Mesothelial cell of epicardium (in vitro differentiated cells): ENCODE data around the gene PLCL2. TPM values are rescaled to one million over a fixed set of nuclear protein-coding genes. Genes with fewer than 3 reads are reported as not detected.

Source experiments
- DNase-seq, 2 experiments: peaks; one replicate each; pipeline ENCODE4 v3.0.0; 2021; ENCODE audit warnings: low spot score in 2 of 2; ENCODE audit not compliant: unreplicated experiment in 2 of 2
- H3K27ac Mint-ChIP-seq: 2 replicates; pipeline ENCODE4 v1.8.0; 2021; ENCODE audit warnings: mixed read lengths
- H3K27me3 Mint-ChIP-seq: 2 replicates; pipeline ENCODE4 v1.8.0; 2021; ENCODE audit warnings: low read depth, mixed read lengths
- H3K36me3 Mint-ChIP-seq: 2 replicates; pipeline ENCODE4 v1.8.0; 2021; ENCODE audit warnings: mixed read lengths
- H3K4me1 Mint-ChIP-seq: 2 replicates; pipeline ENCODE4 v1.8.0; 2021; ENCODE audit warnings: mixed read lengths
- H3K4me3 Mint-ChIP-seq: 2 replicates; pipeline ENCODE4 v1.8.0; 2021; ENCODE audit warnings: mild to moderate bottlenecking, moderate library complexity, mixed read lengths
- H3K9me3 Mint-ChIP-seq: 2 replicates; pipeline ENCODE4 v1.8.0; 2021; ENCODE audit warnings: mixed read lengths
- total RNA-seq: library from RNA; stranded (reverse); gene quantifications from 3 replicates; pipeline ENCODE4 v1.2.1, GENCODE V29; 2021
- TF ChIP-seq, protein P1 (sequence below): fragments of 200-600 bp; sonication (generic); IDR thresholded peaks from one replicate; pipeline ENCODE4 v1.5.0; 2021; ENCODE audit warnings: antibody characterized with exemption; ENCODE audit not compliant: unreplicated experiment

The PLCL2 gene
- total RNA-seq, 1 donor from 2014 or later, result 3.6 TPM

DNA sequence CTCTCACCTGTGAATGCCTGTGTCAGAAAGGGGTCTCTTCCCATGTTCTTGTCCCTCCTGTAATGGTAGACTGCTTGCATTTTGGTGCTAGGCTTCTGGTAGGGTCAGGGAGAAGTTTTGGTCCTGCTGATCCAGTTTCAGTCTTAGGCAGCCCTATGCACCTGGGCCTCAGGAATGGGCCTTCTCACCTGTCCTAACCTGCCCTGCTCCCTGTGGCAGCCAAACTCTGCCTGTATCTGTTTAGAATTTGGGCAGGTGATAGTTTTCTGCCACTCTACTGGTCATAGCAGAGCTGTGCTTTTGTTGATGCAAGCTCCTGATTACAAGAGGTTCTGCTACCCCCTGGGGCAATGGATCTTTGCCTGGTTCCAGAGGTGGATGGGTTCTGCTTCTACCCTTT lies 118.7 kb downstream of the PLCL2 start:
- Mint-ChIP-seq H3K36me3 (no peaks in the 10 kb centered on the region), H3K9me3 (peaks cover 23% of the 10 kb centered on the region), H3K4me1 (no peaks in the 10 kb centered on the region), H3K4me3 (no peak overlapping the region), H3K27ac (no peak overlapping the region), H3K27me3 (peaks cover 2% of the 10 kb centered on the region)
- TF ChIP-seq, protein P1, sequence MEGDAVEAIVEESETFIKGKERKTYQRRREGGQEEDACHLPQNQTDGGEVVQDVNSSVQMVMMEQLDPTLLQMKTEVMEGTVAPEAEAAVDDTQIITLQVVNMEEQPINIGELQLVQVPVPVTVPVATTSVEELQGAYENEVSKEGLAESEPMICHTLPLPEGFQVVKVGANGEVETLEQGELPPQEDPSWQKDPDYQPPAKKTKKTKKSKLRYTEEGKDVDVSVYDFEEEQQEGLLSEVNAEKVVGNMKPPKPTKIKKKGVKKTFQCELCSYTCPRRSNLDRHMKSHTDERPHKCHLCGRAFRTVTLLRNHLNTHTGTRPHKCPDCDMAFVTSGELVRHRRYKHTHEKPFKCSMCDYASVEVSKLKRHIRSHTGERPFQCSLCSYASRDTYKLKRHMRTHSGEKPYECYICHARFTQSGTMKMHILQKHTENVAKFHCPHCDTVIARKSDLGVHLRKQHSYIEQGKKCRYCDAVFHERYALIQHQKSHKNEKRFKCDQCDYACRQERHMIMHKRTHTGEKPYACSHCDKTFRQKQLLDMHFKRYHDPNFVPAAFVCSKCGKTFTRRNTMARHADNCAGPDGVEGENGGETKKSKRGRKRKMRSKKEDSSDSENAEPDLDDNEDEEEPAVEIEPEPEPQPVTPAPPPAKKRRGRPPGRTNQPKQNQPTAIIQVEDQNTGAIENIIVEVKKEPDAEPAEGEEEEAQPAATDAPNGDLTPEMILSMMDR, result no peak
- DNase-seq, result no peak

DNA sequence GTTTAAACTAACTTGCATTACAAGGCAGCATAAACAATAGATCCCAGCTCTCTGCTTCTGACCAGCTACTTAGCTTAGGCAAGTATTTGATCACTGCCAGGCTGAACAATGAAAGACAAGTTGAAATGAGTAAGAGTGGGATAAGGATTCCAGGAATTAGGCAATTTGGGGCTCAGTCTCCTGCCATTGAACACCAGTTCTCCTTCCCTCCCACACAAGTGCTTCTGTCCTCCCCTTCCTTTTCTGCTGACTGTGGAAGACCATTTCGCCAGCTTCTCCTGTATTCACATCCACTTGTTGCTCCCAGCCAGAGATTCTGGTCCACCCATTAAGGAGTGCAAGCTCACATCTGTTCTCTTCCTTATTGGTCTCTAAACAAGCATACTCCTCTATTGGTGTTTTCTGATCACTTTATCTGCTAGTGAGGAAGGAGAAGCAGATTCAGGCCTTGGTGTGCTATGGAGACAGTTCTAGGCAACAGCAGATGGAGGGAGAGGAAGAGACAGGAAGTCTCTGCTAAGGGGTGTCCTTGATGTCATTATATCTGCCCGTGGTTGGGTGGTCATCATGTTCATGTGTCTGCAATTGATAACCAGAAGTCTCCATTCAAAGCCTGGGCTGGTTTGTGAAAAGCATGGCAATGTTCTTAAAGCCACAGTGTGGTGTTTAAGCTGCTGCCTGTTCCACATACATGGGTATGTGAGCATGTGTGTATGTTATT lies 121.5 kb downstream of the PLCL2 start:
- H3K36me3 Mint-ChIP-seq, result no peaks in the 10 kb centered on the region
- DNase-seq, result no peak
- TF ChIP-seq, protein P1, result no peak
- H3K9me3 Mint-ChIP-seq, result peaks cover 15% of the 10 kb centered on the region
- H3K27me3 Mint-ChIP-seq, result no peaks in the 10 kb centered on the region
- no peak overlapping the region for H3K27ac Mint-ChIP-seq
- no peak overlapping the region for H3K4me3 Mint-ChIP-seq
- H3K4me1 Mint-ChIP-seq, result no peaks in the 10 kb centered on the region

DNA sequence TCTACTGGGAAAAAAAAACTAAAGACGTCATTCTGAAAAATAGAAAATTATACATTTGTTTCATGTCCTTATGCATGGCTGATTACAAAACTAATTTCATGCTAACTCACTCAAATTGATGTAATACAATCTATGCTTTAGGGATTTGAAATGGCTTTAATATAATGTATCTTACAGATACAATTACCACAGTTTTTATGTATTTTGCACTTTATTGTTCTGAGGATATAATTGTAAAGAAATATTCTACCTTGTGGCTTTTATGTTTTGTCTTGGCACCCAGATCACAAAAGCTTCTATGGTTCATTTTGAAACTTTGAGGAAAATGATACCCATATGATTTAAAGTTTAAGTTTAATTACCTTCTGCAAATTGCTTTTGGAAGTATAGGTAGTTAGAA lies 122.5 kb downstream of the PLCL2 start:
- H3K4me1 Mint-ChIP-seq, result no peaks in the 10 kb centered on the region
- TF ChIP-seq, protein P1, result no peak
- no peaks in the 10 kb centered on the region for H3K36me3 Mint-ChIP-seq
- no peak for DNase-seq
- no peak overlapping the region for H3K27ac Mint-ChIP-seq
- H3K27me3 Mint-ChIP-seq, result no peaks in the 10 kb centered on the region
- no peak overlapping the region for H3K4me3 Mint-ChIP-seq
- peaks cover 6% of the 10 kb centered on the region for H3K9me3 Mint-ChIP-seq

DNA sequence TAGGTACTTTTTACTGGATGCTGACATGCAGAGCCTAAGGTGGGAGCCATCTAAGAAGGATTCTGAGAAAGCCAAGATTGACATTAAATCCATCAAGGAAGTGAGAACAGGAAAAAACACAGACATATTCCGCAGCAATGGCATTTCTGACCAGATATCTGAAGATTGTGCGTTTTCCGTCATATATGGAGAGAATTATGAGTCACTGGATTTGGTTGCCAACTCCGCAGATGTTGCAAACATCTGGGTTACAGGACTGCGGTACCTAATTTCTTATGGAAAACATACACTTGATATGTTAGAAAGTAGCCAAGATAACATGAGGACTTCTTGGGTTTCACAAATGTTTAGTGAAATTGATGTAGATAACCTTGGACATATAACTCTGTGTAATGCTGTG lies 125.1 kb downstream of the PLCL2 start:
- no peak for DNase-seq
- TF ChIP-seq, protein P1, result no peak
- H3K4me1 Mint-ChIP-seq, result no peaks in the 10 kb centered on the region
- H3K36me3 Mint-ChIP-seq, result no peaks in the 10 kb centered on the region
- no peaks in the 10 kb centered on the region for H3K27me3 Mint-ChIP-seq
- no peak overlapping the region for H3K27ac Mint-ChIP-seq
- H3K4me3 Mint-ChIP-seq, result no peak overlapping the region
- no peaks in the 10 kb centered on the region for H3K9me3 Mint-ChIP-seq

DNA sequence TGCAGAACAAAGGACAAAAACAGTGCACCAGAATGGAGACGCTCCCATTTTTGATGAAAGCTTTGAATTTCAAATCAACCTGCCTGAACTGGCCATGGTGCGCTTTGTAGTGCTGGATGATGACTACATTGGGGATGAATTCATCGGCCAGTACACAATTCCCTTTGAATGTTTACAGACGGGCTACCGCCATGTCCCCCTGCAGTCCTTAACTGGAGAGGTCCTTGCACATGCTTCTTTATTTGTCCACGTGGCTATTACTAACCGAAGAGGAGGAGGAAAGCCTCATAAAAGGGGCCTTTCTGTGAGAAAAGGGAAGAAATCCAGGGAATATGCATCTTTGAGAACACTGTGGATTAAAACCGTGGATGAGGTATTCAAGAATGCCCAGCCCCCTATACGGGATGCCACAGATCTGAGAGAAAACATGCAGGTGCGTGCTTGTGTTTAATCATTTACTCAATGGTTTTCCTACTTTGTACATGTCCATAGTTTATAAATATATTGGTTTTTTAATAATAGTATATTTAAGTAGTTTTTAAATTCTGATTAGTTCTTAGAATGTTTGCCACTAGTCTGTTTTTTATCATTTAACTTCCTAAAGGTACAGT lies 127.1 kb downstream of the PLCL2 start:
- H3K36me3 Mint-ChIP-seq, result no peaks in the 10 kb centered on the region
- DNase-seq, result no peak
- H3K27ac Mint-ChIP-seq, result no peak overlapping the region
- H3K9me3 Mint-ChIP-seq, result no peaks in the 10 kb centered on the region
- H3K4me3 Mint-ChIP-seq, result no peak overlapping the region
- no peaks in the 10 kb centered on the region for H3K4me1 Mint-ChIP-seq
- H3K27me3 Mint-ChIP-seq, result no peaks in the 10 kb centered on the region
- TF ChIP-seq, protein P1, result no peak
